Measurements from ENCODE around the gene GAL3ST2. TPM values are rescaled to one million over a fixed set of nuclear protein-coding genes. Genes with fewer than 3 reads are reported as not detected.

Gene GAL3ST2
- total RNA-seq, 1 donor from 2014 or later, result 0.42 TPM

DNA sequence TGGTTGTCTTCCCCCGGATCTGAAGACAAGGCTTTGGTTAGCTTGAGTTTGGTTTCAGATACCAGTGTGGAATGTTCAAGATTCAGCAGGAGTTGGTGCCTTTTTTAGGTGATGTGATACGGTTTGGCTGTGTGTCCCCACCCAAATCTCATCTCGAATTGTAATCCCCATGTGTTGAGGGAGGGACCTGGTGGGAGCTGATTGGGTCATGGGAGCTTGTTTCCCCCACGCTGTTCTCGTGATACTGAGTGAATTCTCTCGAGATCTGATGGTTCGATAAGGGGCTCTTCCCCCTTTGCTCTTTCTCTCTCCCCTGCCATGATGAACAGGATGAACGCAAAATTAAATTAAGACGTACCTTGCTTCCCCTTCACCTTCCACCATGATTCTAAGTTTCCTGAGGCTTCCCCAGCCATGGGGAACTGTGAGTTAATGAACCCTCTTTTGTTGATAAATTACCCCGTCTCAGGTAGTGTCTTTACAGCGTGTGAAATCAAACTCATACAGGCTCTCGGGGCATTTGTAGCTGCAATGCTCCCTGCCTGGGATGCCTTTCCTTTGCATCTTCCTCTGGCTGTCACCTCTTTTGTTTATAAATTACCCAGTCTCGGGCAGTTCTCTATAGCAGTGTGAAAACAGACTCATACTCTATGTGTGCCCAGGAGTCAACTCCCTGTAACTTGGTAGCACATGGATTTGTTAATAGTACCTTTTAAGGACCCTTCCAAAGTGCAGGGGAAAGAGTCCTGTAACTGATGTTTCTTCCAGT lies 60.8 kb downstream of the GAL3ST2 start:
- no peak overlapping the region for H3K4me3 Mint-ChIP-seq (ENCODE audit: unreplicated experiment)
- no peaks in the 10 kb centered on the region for H3K36me3 Mint-ChIP-seq (ENCODE audit: unreplicated experiment)
- H3K9me3 Mint-ChIP-seq (ENCODE audit: unreplicated experiment), result no peaks in the 10 kb centered on the region
- no peak for DNase-seq
- TF ChIP-seq CTCF (IDR thresholded peaks at IDR 0.05; ENCODE audit: partially characterized antibody, unreplicated experiment), result no peak
- no peak overlapping the region for H3K27ac Mint-ChIP-seq (ENCODE audit: unreplicated experiment)
- no peaks in the 10 kb centered on the region for H3K4me1 Mint-ChIP-seq (ENCODE audit: low read depth, unreplicated experiment)
- no peaks in the 10 kb centered on the region for H3K27me3 Mint-ChIP-seq (ENCODE audit: unreplicated experiment)

DNA sequence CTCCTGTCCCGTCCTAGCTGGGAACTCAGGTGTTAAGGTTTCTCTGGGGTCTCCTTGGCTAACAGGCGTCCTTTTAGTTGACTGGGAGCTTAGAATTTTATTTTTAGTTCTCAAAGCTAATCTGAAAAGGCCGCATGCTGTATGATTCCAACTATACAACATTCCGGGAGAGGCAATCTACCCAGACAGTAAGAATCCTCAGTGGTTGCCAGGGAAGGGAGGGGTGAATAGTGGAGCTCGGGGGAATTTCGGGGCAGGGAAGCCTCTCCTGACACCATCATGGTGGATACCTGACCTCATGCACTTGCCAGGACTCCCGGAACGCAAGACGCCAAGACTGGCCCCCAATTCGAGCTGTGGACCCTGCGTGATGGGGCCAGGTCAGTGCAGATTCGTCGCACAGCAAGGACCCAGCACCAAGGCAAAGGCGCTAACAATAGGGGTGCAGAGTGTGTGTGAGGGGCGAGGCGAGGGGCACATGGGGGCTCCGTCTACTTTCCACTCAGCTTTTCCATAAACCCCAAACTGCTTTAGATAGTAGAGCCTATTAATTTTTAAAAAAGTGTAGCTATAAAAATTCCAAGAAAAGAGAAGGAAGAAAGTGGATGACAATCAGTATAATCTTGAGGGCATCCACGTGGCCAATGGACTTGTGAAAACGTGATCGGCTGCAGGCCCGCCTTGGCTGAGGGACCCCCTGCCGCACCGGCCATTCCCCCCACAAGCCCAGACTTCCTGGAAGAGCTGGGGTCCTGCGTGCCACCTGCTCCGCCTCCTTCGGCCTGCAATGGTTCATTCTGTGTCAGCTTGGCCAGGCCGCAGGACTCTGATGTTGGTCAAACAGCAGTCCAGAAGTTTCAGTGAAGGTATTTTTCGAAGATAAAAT lies 64.8 kb downstream of the GAL3ST2 start:
- peaks cover 8% of the 10 kb centered on the region for H3K9me3 Mint-ChIP-seq (ENCODE audit: unreplicated experiment)
- H3K36me3 Mint-ChIP-seq (ENCODE audit: unreplicated experiment), result peaks cover 5% of the 10 kb centered on the region
- no peak overlapping the region for H3K27ac Mint-ChIP-seq (ENCODE audit: unreplicated experiment)

DNA sequence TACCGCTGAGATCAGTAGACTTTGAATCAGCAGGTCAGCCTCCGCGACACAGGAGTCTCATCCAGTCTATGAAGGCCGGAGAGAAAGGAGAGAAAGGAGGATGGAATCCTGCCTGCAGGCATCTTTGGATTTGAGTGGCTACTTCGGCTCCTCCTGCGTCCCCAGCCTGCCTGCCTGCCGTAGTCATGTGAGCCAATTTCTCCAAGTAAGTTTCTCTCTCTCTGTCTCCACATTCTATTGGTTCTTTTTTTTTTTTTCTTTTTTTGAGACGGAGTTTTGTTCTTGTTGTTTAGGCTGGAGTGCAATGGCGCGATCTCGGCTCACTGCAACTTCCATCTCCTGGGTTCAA lies 65.4 kb downstream of the GAL3ST2 start:
- Mint-ChIP-seq H3K36me3 (ENCODE audit: unreplicated experiment) (peaks cover 5% of the 10 kb centered on the region), H3K27ac (ENCODE audit: unreplicated experiment) (no peak overlapping the region), H3K4me1 (ENCODE audit: low read depth, unreplicated experiment) (peaks cover 1% of the 10 kb centered on the region), H3K27me3 (ENCODE audit: unreplicated experiment) (peaks cover 6% of the 10 kb centered on the region), H3K9me3 (ENCODE audit: unreplicated experiment) (peaks cover 8% of the 10 kb centered on the region), H3K4me3 (ENCODE audit: unreplicated experiment) (no peak overlapping the region)
- TF ChIP-seq CTCF (IDR thresholded peaks at IDR 0.05; ENCODE audit: partially characterized antibody, unreplicated experiment), result no peak
- DNase-seq, result no peak

More for the DNA sequence above, 64.8 kb downstream of the GAL3ST2 start:
- DNase-seq, result no peak
- Mint-ChIP-seq H3K4me1 (ENCODE audit: low read depth, unreplicated experiment) (peaks cover 1% of the 10 kb centered on the region), H3K4me3 (ENCODE audit: unreplicated experiment) (no peak overlapping the region), H3K27me3 (ENCODE audit: unreplicated experiment) (peaks cover 6% of the 10 kb centered on the region)
- no peak for TF ChIP-seq CTCF (IDR thresholded peaks at IDR 0.05; ENCODE audit: partially characterized antibody, unreplicated experiment)

GRCh38 chr2:241842620-241843211 lies 66.1 kb downstream of the GAL3ST2 start:
- Mint-ChIP-seq H3K27ac (ENCODE audit: unreplicated experiment) (no peak overlapping the region), H3K36me3 (ENCODE audit: unreplicated experiment) (peaks cover 5% of the 10 kb centered on the region), H3K27me3 (ENCODE audit: unreplicated experiment) (peaks cover 6% of the 10 kb centered on the region), H3K4me3 (ENCODE audit: unreplicated experiment) (no peak overlapping the region), H3K9me3 (ENCODE audit: unreplicated experiment) (peaks cover 8% of the 10 kb centered on the region), H3K4me1 (ENCODE audit: low read depth, unreplicated experiment) (peaks cover 1% of the 10 kb centered on the region)
- DNase-seq, result no peak
- no peak for TF ChIP-seq CTCF (IDR thresholded peaks at IDR 0.05; ENCODE audit: partially characterized antibody, unreplicated experiment)
